Left colon (tissue), 2 donors: ENCODE measurements around the gene TCF12. TPM values are rescaled to one million over a fixed set of nuclear protein-coding genes. Genes with fewer than 3 reads are reported as not detected.

ENCODE experiments used
- ATAC-seq: fragments of 200-7000 bp; cut with Tn5 transposase; one replicate; pipeline ENCODE4 v1.9.1; 2020; ENCODE audit warnings: mild to moderate bottlenecking, moderate library complexity
- DNase-seq, 2 donors: peaks; one replicate each; pipeline ENCODE4 v3.0.0-alpha.2; 2020
- intact Hi-C, 2 donors: fragments of 100-400 bp; cut with DNase I in 1 of 2; cut with micrococcal nuclease in 1 of 2; formaldehyde crosslinking; loops; one replicate each; pipeline versions ENCODE4 v1.11.2 to v1.14.0; 2022; cut with DNase I, micrococcal nuclease
- total RNA-seq, 2 donors: library from RNA; stranded (reverse); fragmentation: NEBNext Ultra II Directional; extraction: Animal tissue kit (Norgen Biotek cat#: 25700); gene quantifications; one replicate each; pipeline ENCODE4 v1.2.1, GENCODE V29; 2021
- donor health status: DM: no; HTN: no; CAD: no.
- donor health status: DM: yes; HTN: yes; CAD: no.

TCF12 gene
- total RNA-seq, 2 donors from 2014 or later: 80.5 to 82.8 TPM

GRCh38 chr15:57213862-57214261, 295.4 kb downstream of the TCF12 start:
- intact Hi-C loops: loop anchor here in 1 of 2 donors (10.0 kb wide), 1 partner anchor 389 kb away; no protein-coding TSS in a partner anchor
- DNase-seq (no peak), ATAC-seq (peak; percentile 87)

GRCh38 chr15:57215326-57215725, 296.9 kb downstream of the TCF12 start:
- no peak for DNase-seq
- no peak for ATAC-seq
- intact Hi-C loops: loop anchor here in 1 of 2 donors (10.0 kb wide), 1 partner anchor 391 kb away; no protein-coding TSS in a partner anchor

GRCh38 chr15:57215881-57216280, 297.4 kb downstream of the TCF12 start:
- ATAC-seq: no peak
- no peak for DNase-seq
- intact Hi-C loops: loop anchor here in 1 of 2 donors (10.0 kb wide), 1 partner anchor 391 kb away; no protein-coding TSS in a partner anchor

GRCh38 chr15:57216288-57216687, 297.8 kb downstream of the TCF12 start:
- ATAC-seq: peak; percentile 19
- DNase-seq: no peak
- intact Hi-C loops: loop anchor here in 1 of 2 donors (10.0 kb wide), 1 partner anchor 391 kb away; no protein-coding TSS in a partner anchor

GRCh38 chr15:57217778-57218598, 299.5 kb downstream of the TCF12 start:
- DNase-seq (no peak), ATAC-seq (no peak)
- intact Hi-C loops: loop anchor here in 1 of 2 donors (10.0 kb wide), 1 partner anchor 393 kb away; no protein-coding TSS in a partner anchor

GRCh38 chr15:57218826-57219576, 300.6 kb downstream of the TCF12 start:
- DNase-seq (no peak), ATAC-seq (peak; percentile 31)
- intact Hi-C loops: loop anchor here in 1 of 2 donors (10.0 kb wide), 1 partner anchor 394 kb away; no protein-coding TSS in a partner anchor

GRCh38 chr15:57220205-57220604, 301.8 kb downstream of the TCF12 start:
- intact Hi-C loops: no loop called here
- no peak for ATAC-seq
- no peak for DNase-seq

- intact Hi-C loops: no loop called here
- ATAC-seq (no peak), DNase-seq (no peak)
Observed at GRCh38 chr15:57221134-57221533, 302.7 kb downstream of the TCF12 start.

GRCh38 chr15:57223345-57223744, 304.9 kb downstream of the TCF12 start:
- DNase-seq (no peak), ATAC-seq (no peak)
- intact Hi-C loops: no loop called here

GRCh38 chr15:57223887-57224286, 305.4 kb downstream of the TCF12 start:
- intact Hi-C loops: no loop called here
- DNase-seq (no peak), ATAC-seq (no peak)

- ATAC-seq (no peak), DNase-seq (no peak)
- intact Hi-C loops: no loop called here
Observed at GRCh38 chr15:57224664-57225063, 306.2 kb downstream of the TCF12 start.

GRCh38 chr15:57227166-57227565, 308.7 kb downstream of the TCF12 start:
- no peak for ATAC-seq
- intact Hi-C loops: no loop called here
- DNase-seq: no peak

GRCh38 chr15:57227899-57228298, 309.5 kb downstream of the TCF12 start:
- intact Hi-C loops: no loop called here

GRCh38 chr15:57228395-57228794, 310.0 kb downstream of the TCF12 start:
- ATAC-seq: no peak
- intact Hi-C loops: no loop called here
- DNase-seq: no peak

More at GRCh38 chr15:57227899-57228298, 309.5 kb downstream of the TCF12 start:
- no peak for ATAC-seq
- DNase-seq: no peak

GRCh38 chr15:57229051-57229450, 310.6 kb downstream of the TCF12 start:
- no peak for DNase-seq
- no peak for ATAC-seq
- intact Hi-C loops: no loop called here

- intact Hi-C loops: no loop called here
- DNase-seq: no peak
- no peak for ATAC-seq
Observed at GRCh38 chr15:57231559-57231958, 313.1 kb downstream of the TCF12 start.

GRCh38 chr15:57234156-57234555, 315.7 kb downstream of the TCF12 start:
- no peak for DNase-seq
- intact Hi-C loops: no loop called here
- no peak for ATAC-seq

GRCh38 chr15:57235186-57235585, 316.7 kb downstream of the TCF12 start:
- DNase-seq (no peak), ATAC-seq (no peak)
- intact Hi-C loops: no loop called here

- ATAC-seq (no peak), DNase-seq (no peak)
- intact Hi-C loops: no loop called here
Observed at GRCh38 chr15:57235873-57236272, 317.4 kb downstream of the TCF12 start.
